NCI-H1436 treated with DMSO at 0.1 percent for 48 hours (cell line): ENCODE results near the gene PRLR.

Experiments
- DNase-seq: peaks from one replicate; lab custom pipeline; 2025; lab: John Stamatoyannopoulos, UW

Gene PRLR

DNA sequence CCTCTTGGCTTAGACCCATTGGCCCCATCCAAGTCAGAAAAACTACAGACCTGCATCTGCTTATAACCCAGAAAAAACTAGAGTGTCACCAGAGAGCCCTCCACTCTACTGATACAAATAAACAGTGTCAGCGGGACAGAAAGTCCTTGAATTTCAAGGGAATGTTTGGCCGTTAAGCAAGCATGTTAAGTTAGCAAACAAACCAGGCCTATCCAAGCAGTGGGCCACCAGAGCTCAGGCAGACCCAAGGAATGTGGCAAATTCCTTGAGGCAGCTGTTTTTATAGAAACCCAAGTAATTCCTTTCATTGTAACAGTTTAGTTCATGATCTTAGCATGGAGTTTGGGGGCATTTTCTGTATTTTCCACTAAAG lies 70.9 kb downstream of the PRLR start:
- DNase-seq, result no peak

DNA sequence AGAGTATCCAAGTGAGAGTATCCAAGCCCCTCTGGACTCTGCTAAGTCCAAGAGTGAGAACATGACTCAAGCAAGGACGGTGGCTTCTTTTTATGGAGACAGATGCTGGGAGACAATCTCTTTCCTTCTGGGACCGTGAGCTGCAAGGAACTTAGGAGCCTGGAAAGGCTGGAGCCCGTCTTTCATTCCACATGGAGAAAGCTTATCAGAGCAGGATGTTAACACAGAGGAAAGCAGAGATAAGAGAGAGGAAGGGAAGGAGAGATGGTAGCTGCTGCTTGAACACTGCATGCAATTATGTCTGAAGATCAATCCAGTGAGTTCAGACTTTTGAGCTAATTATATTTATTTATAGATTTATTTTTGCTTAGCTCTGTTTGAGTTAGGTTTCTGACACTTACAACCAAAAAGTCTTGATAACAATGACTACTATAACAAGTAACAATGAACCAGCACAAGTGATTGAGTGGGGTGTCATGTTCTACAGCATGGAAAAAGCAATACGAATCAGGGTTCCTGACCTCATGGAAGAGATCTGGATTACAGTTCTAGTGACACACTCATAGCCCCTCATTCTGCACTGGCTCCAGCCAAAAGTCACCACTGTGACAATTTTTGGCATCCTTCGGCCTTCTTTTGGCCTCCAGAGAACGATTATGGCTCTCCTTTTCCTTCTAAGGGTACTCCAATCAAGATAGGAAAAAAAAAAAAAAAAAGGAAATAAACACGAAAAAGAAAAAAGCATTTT lies 71.5 kb downstream of the PRLR start:
- DNase-seq, result no peak

GRCh38 chr5:35158204-35158603 lies 72.1 kb downstream of the PRLR start:
- no peak for DNase-seq

DNA sequence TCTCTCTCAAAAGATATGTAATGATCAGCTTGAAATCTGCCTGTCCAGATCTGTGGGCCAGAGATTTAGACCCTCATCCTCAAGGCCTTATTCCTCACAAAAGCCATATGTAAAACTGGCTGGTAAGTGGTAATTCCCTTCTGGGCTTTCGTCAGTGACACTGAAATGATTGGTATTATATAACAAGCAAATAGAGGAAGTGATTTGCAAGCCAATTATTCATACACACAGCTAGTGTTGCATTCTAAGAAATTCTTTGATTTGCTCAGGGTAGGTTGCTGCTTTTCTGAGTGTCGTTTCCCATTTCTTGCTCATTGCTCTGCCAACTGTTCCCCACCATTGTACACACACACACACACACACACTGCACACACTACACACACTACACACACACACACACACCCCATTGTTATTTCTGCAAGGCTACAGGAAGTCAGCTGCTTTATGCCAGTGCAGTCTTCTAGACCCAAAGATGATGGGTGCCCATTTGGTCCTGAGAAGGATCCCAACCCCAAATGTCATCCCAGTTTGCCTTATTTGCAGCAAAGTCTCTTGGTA lies 76.8 kb downstream of the PRLR start:
- DNase-seq, result no peak

- no peak for DNase-seq
These were observed 77.6 kb downstream of the PRLR start for GRCh38 chr5:35152733-35153132.

- DNase-seq, result no peak
These were observed 79.0 kb downstream of the PRLR start for GRCh38 chr5:35151146-35151920.

DNA sequence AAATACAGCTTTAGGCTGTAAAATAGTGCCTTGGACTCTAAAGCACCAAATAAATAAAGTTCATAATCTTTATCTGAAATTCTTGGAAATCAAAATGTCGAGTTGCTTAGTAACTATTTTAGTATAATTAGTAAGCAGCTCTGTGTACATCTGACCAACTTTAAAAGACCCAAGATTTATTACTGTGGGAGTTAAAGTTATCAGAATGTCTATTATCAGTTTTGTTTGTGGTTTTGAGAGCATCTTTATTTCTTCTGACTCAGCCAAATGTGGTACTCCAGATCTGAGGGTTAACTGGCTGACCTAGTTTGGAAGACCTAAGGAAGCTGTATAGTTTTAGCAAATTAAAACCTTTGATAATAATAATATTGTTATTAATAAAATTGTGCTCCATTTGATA lies 81.2 kb downstream of the PRLR start:
- no peak for DNase-seq

DNA sequence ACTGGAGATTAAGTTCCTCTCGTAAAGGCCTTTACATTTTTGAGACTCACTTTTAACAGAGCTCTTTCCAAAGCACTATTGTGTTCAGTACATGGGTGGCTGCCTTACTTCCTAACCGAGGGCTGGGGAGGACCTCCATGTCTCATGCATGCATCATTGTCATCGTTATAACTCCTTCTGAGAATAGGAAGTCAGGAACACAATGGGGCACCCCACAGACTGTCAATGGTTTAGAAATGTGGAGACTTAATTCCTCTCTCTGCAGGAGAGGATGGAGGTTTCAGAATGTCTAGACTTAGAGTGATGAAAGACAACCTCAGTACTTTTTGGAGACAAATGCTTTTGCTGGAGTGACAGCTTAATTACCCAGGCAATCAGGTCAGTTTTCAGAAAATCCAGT lies 83.9 kb downstream of the PRLR start:
- DNase-seq, result no peak

- no peak for DNase-seq
These were observed 84.5 kb downstream of the PRLR start for GRCh38 chr5:35145691-35146317.

- no peak for DNase-seq
These were observed 85.3 kb downstream of the PRLR start for GRCh38 chr5:35145012-35145411.

- no peak for DNase-seq
These were observed 86.4 kb downstream of the PRLR start for GRCh38 chr5:35143841-35144240.

DNA sequence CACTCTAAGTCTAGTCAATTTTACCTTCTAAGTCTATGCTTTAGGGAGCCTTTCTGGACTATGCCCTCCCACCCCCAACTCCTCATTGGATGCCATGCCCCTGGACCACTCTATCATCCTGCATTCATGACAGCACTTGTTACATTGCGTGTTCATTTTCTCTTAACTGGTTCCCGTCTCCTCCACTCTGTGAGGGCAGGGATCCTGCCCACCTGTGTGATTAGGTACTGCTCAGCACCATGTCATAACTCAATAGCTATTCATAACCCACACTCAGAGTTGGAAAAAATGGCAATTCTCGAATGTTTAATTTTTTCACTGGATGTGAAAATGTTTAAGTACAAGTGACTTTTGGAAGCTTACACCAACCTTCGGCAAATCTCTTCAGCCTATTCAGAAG lies 88.5 kb downstream of the PRLR start:
- no peak for DNase-seq

DNA sequence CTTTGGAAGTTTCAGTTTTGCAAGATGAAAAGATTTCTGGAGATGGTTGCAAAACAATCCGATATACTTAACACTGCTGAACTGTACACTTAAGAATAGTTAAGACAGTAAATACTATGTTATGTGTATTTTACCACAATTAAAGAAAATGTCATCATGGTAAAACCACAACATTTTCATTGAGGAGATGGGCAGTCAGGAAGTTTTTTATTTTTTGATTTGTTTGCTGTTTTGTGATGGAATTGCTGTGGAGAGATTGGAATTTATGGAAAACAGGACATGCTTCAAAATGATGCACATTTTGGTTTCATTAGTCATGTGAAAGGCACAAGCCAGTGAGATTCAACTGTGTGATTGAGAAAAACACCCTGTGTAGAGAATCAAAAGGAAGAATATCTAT lies 92.1 kb downstream of the PRLR start:
- no peak for DNase-seq

- no peak for DNase-seq
These were observed 93.9 kb downstream of the PRLR start for GRCh38 chr5:35136386-35136785.

- DNase-seq, result no peak
These were observed 95.0 kb downstream of the PRLR start for GRCh38 chr5:35135239-35135700.

DNA sequence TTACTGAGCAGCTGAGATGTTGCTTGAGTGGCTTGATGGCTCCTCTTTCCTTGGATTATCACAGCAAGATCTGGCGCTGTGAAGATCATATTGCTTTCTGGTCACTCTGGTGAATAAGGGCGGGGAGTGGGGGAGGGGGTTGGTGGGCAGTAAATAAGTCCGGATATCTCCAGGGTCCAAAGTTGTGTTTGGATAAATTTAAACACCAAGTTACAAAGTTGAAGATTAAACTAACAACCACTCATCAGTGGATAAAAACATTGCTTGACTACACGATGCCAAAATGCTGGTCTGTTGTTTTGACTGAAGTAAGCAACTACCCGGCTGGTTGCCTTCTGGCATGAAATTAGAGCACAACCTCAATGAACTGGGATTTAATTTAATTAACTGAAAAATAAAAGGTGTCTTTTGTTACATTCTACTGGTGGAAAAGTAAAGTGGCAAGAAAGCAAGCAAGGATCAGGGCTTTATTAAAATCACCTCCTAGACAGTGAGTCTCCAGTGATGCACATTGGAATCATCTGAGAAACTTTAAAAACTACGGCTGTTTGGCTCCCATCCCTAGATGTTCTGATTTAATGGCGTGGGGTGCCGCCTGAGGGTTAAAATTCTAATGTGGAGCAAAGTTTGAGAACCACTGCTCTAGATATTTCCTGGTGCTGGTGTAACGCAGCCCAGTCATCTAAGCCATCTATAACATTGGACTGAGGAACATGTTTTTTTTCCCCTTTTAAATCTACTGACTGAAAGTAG lies 95.8 kb downstream of the PRLR start:
- no peak for DNase-seq

GRCh38 chr5:35133186-35133585 lies 97.1 kb downstream of the PRLR start:
- no peak for DNase-seq

GRCh38 chr5:35131723-35132122 lies 98.6 kb downstream of the PRLR start:
- no peak for DNase-seq

GRCh38 chr5:35129921-35130485 lies 100.3 kb downstream of the PRLR start:
- DNase-seq, result no peak

- DNase-seq, result no peak
These were observed 101.0 kb downstream of the PRLR start for GRCh38 chr5:35129276-35129675.

- DNase-seq, result no peak
These were observed 103.3 kb downstream of the PRLR start for GRCh38 chr5:35127006-35127405.

GRCh38 chr5:35125746-35126145 lies 104.5 kb downstream of the PRLR start:
- no peak for DNase-seq
